Measurements from ENCODE around the gene PCDH12. TPM values are rescaled to one million over a fixed set of nuclear protein-coding genes. Genes with fewer than 3 reads are reported as not detected.

PCDH12 gene
- total RNA-seq, 1 donor from 2014 or later = 2.8 TPM

DNA sequence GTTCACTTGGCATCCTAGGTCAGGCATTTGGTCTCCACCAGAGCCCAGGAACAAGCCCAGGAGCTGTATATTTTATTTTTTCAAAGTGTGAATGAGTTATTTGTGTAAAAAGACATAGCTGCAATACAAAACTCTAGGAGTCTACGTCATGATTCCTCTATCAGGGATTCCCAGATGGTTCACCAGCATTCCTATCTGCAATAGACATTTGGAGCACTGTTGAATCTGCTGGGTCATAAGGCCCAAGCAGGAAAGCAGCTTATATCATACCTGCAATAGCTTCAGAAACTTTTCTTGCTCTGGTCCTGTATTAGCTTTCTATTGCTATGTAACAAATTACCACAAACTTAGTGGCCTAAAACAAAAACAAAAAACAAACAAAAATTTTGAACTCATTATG is 51.0 kb downstream of the PCDH12 start:
- DNase-seq = no peak

DNA sequence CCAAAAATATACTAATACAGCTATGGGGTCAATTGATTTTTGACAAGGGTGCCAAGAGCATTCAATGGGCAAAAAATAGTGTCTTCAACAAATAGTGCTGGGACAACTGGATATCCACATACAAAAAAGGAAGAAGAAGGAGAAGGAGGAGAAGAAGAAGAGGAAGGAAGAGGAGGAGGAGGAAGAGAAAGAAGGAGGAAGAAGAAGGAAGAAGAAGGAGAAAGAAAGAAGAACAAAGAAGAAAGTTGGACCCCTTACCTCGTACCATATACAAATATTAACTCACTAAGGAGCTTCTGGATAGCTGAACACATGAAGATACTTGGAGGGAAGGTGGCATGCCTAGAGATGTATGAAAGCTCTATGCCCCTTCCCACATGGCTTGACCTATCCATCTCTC is 51.5 kb downstream of the PCDH12 start:
- DNase-seq = no peak

DNA sequence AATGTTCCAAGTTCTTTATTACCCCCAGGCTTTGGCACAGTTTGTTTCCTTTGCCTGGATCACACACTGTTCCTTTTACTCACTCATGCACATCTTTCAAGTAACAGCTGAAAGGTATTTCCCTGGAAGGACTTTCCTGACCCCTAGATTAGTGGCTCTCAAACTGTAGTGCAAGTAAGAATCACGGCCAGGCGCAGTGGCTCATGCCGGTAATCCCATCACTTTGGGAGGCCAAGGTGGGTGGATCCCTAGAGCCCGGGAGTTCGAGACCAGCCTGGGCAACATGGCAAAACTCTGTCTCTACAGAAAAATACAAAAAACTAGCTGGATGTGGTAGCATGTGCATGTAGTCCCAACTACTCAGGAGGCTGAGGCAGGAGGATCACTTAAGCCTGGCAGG is 53.5 kb downstream of the PCDH12 start:
- DNase-seq = no peak

DNA sequence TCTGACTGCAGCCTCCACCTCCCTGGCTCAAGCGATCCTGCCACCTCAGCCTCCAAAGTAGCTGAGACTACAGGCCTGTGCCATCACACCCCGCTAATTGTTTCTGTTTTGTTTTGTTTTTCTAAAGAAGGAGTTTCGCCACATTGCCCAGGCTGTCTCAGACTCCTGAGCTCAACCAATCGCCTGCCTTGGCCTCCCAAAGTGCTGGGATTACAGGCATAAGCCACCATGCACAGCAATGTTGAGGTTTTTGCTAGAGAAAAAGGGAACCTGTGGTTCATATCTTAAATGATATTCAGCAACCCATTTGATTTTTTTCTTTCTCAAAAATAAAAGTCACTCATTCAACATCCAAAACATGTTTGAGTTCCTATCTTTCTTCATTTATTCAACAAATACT is 54.7 kb downstream of the PCDH12 start:
- DNase-seq = no peak

DNA sequence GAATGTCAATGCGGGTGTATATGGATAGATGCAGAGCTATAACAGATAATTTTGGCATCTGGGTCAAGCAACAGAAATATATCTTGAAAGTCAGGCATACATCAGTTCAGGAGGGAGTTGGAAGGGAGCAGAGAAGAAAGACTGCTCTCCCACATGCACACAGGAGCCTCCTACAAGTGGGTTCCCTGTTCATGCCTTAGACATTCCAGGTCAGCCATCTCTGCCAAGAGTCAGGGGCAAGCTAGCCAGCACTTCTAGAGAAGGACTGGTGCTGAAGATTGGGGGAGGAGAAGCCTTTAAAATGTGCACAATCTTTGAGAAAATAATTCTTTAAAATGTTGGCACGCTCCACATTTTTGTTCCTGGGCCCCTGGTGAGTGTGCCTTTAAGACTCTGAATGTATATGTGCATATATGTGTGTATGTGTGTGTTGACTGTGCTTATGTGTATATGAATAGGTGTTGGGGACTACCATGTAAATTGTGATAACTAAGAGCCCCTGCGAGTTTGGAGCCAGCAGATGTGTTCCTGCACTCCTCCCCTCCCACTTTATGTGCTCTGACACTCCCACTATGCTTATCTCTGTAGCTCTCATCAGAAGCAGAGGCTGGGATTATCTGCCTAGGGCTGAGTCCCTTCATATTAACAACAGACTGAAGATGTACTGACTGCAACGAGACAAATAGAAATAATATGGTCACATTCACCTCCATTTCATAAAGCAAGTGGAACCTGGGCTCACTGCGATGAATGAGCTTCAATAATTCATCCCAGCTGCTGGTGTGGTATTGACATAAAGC is 55.8 kb downstream of the PCDH12 start:
- DNase-seq = no peak

DNA sequence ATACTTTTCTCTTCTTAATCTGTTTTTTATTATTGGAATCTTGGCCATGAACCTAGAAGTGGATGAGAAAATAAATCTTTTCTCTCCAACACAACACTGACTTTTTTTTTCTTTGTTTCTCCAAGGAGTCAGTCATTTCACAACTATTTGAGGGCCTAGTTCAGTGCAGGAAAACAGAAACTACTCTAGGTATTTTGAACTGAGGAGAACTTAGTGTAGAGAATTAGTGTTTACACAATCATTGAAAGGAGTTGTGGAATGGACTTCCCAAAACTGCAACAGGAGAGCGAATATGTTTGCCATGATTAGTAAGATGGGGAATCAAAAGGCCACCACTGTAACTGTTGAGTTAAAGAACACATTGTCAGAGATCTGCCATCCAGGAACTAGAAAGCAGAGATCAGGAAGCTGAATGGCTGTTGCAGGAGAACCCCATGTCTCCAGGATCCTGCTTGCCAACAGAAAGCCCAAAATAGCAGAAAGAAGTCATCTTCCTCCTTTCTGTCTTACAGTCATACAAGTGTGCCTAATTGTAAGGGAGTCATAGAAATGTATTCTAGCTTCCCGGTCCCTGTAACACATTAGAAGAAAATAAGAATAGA is 59.5 kb downstream of the PCDH12 start:
- no peak for DNase-seq

DNA sequence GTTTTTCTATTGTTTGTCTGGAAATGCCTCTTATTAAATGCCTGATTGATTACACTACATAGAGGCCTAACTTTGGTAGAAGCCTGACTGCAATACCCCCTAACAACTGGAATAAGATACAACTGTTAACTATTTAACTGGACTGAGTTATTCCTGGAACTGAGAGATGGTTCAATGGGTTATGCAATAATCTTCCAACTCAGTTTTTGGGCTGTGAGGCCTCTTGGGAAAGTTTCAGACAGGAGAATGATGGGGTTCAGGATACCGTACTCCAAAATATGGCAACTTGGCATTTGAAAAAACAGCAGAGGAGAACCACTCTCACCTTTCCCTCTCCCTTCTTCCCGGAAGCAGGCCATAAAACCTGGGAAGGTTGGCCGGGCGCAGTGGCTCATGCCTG is 60.6 kb downstream of the PCDH12 start:
- DNase-seq = no peak

Other genes with a start within 250 kb of the PCDH12 start
- 27.0 TPM for gene PCDH1, start 79.8 kb downstream of the PCDH12 start, total RNA-seq
- gene DELE1, start 34.3 kb downstream of the PCDH12 start, total RNA-seq = 39.0 TPM
- 72.1 TPM for gene RNF14, start 10.9 kb upstream of the PCDH12 start, total RNA-seq
- gene GNPDA1, start 54.8 kb upstream of the PCDH12 start, total RNA-seq = 20.3 TPM
- 134 TPM for gene NDFIP1, start 150.6 kb upstream of the PCDH12 start, total RNA-seq

Measured in occipital lobe (tissue), 2 donors.